ENCODE data around the gene GPR17. TPM values are rescaled to one million over a fixed set of nuclear protein-coding genes. Genes with fewer than 3 reads are reported as not detected.

Gene GPR17
- total RNA-seq, 1 experiment from 2014 or later: not detected

GRCh38 chr2:127681288-127681804 is 35.4 kb downstream of the GPR17 start:
- no peaks in the 10 kb centered on the region for H3K9me3 ChIP-seq (ENCODE audit: control insufficient read depth, insufficient read depth, low read depth, low read length)
- no peaks in the 10 kb centered on the region for H3K36me3 ChIP-seq (ENCODE audit: control insufficient read depth, insufficient read depth, low read length)
- TF ChIP-seq TCF7L2 (IDR thresholded peaks at IDR 0.05; ENCODE audit: low read depth, low read length): no peak
- no peak for TF ChIP-seq REST (IDR thresholded peaks at IDR 0.05; ENCODE audit: insufficient read depth in 1 of 2, low read depth in 2 of 2, low read length in 1 of 2)
- no peak for TF ChIP-seq CTCF (IDR thresholded peaks at IDR 0.05)
- H3K4me1 ChIP-seq (ENCODE audit: control insufficient read depth, insufficient read depth, low read length): no peaks in the 10 kb centered on the region
- intact Hi-C loops (cut with micrococcal nuclease; ENCODE audit: unreplicated experiment) (no loop called here), in situ Hi-C loops (cut with HindIII; ENCODE audit: low pct_unique_long_range_greater_than_20kb, low sequenced_read_pairs) (no loop called here)
- CTCF ChIA-PET: no interaction called here
- BruUV-seq (replicated peaks): no TSS peak
- no peak for ATAC-seq
- no peak overlapping the region for H3K4me3 ChIP-seq (ENCODE audit: low read depth in 2 of 2, low read length in 2 of 2)
- H3K27ac ChIP-seq (ENCODE audit: low read length): no peak overlapping the region
- POLR2A ChIA-PET: no interaction called here
- H3K27me3 ChIP-seq (ENCODE audit: control insufficient read depth, insufficient read depth, low read length): no peaks in the 10 kb centered on the region
- DNase-seq (ENCODE audit: low read depth, low spot score): no peak

- H3K9me3 ChIP-seq (ENCODE audit: control insufficient read depth, insufficient read depth, low read depth, low read length): no peaks in the 10 kb centered on the region
- no peak for DNase-seq (ENCODE audit: low read depth, low spot score)
- no peak overlapping the region for H3K27ac ChIP-seq (ENCODE audit: low read length)
- no TSS peak for BruUV-seq (replicated peaks)
- ATAC-seq: no peak
- intact Hi-C loops (cut with micrococcal nuclease; ENCODE audit: unreplicated experiment) (no loop called here), in situ Hi-C loops (cut with HindIII; ENCODE audit: low pct_unique_long_range_greater_than_20kb, low sequenced_read_pairs) (no loop called here)
- TF ChIP-seq REST (IDR thresholded peaks at IDR 0.05; ENCODE audit: insufficient read depth in 1 of 2, low read depth in 2 of 2, low read length in 1 of 2) (no peak), TCF7L2 (IDR thresholded peaks at IDR 0.05; ENCODE audit: low read depth, low read length) (no peak), CTCF (IDR thresholded peaks at IDR 0.05) (no peak), SIN3A (IDR thresholded peaks at IDR 0.05; ENCODE audit: borderline replicate concordance, insufficient read depth, low read depth, low read length) (no peak), POLR2AphosphoS5 (IDR thresholded peaks at IDR 0.05; ENCODE audit: low read depth, low read length) (no peak)
- H3K27me3 ChIP-seq (ENCODE audit: control insufficient read depth, insufficient read depth, low read length): no peaks in the 10 kb centered on the region
- no peaks in the 10 kb centered on the region for H3K36me3 ChIP-seq (ENCODE audit: control insufficient read depth, insufficient read depth, low read length)
- ChIA-PET POLR2A (no interaction called here), CTCF (no interaction called here)
- H3K4me1 ChIP-seq (ENCODE audit: control insufficient read depth, insufficient read depth, low read length): no peaks in the 10 kb centered on the region
- no peak overlapping the region for H3K4me3 ChIP-seq (ENCODE audit: low read depth in 2 of 2, low read length in 2 of 2)
Measured at GRCh38 chr2:127681976-127682857, 36.3 kb downstream of the GPR17 start.
